Loucy (cell line): ENCODE data around the gene ILF3.

Experiments
- H2AFZ ChIP-seq: fragments of 200-600 bp; sonication (generic); 2 replicates; pipeline ENCODE4 v1.6.0; 2016; ENCODE audit warnings: antibody characterized with exemption, mild to moderate bottlenecking, low read length, moderate library complexity
- H3F3A ChIP-seq: fragments of 200-600 bp; 2 replicates; pipeline ENCODE4 v1.6.0; 2016; ENCODE audit warnings: antibody characterized with exemption, low read depth, mild to moderate bottlenecking
- H3K27me3 ChIP-seq: fragments of 200-600 bp; sonication (generic); 2 replicates; pipeline ENCODE4 v1.6.1; 2014; ENCODE audit warnings: low read length, mild to moderate bottlenecking; ENCODE audit not compliant: insufficient read depth, poor library complexity, severe bottlenecking
- H3K36me3 ChIP-seq: fragments of 200-600 bp; sonication (generic); 2 replicates; pipeline ENCODE4 v1.6.1; 2016; ENCODE audit warnings: low read length; ENCODE audit not compliant: insufficient read depth
- H3K4me1 ChIP-seq: fragments of 200-600 bp; sonication (generic); 2 replicates; pipeline ENCODE4 v1.5.1; 2014; ENCODE audit warnings: low read length, mild to moderate bottlenecking; ENCODE audit not compliant: insufficient read depth, poor library complexity, severe bottlenecking
- H3K4me2 ChIP-seq: fragments of 200-600 bp; sonication (generic); 2 replicates; pipeline ENCODE4 v1.6.0; 2014; ENCODE audit warnings: antibody characterized with exemption, low read length, low read depth, mild to moderate bottlenecking; ENCODE audit not compliant: poor library complexity, severe bottlenecking
- H3K4me3 ChIP-seq: fragments of 200-600 bp; sonication (generic); 2 replicates; pipeline ENCODE4 v1.5.1; 2014; ENCODE audit warnings: low read length, mild to moderate bottlenecking, mixed read lengths; ENCODE audit not compliant: poor library complexity, severe bottlenecking
- H3K79me2 ChIP-seq: fragments of 200-600 bp; sonication (generic); 2 replicates; pipeline ENCODE4 v1.6.1; 2014; ENCODE audit warnings: low read length; ENCODE audit not compliant: insufficient read depth
- H3K9ac ChIP-seq: fragments of 200-600 bp; sonication (generic); 2 replicates; pipeline ENCODE4 v1.6.0; 2014; ENCODE audit warnings: mild to moderate bottlenecking, low read depth, low read length, moderate library complexity; ENCODE audit not compliant: poor library complexity, severe bottlenecking
- H3K9me2 ChIP-seq: fragments of 200-600 bp; sonication (generic); replicated peaks from 2 replicates; pipeline ENCODE4 v1.6.1; 2016; ENCODE audit warnings: low read depth, low read length, mixed read lengths
- H3K9me3 ChIP-seq: fragments of 200-600 bp; sonication (generic); 2 replicates; pipeline ENCODE4 v1.6.1; 2014; ENCODE audit warnings: mild to moderate bottlenecking, antibody characterized with exemption, low read length, low read depth; ENCODE audit not compliant: insufficient read depth
- H4K20me1 ChIP-seq: fragments of 200-600 bp; sonication (generic); 2 replicates; pipeline ENCODE4 v1.6.0; 2014; ENCODE audit warnings: antibody characterized with exemption, low read length, mild to moderate bottlenecking; ENCODE audit not compliant: insufficient read depth, poor library complexity, severe bottlenecking
- CTCF ChIP-seq: fragments of 200-600 bp; sonication (generic); conservative IDR thresholded peaks from 2 replicates; pipeline ENCODE4 v1.5.1; 2014; ENCODE audit warnings: mild to moderate bottlenecking, antibody characterized with exemption, low read length
- EZH2phosphoT487 ChIP-seq: fragments of 200-600 bp; IDR thresholded peaks from 2 replicates; pipeline ENCODE4 v1.6.1; 2018; ENCODE audit warnings: antibody characterized with exemption, mild to moderate bottlenecking, moderate library complexity, borderline replicate concordance

ILF3 gene

GRCh38 chr19:10667867-10668266, 13.7 kb downstream of the ILF3 start:
- Histone ChIP-seq H3K9me3 (no peaks in the 10 kb centered on the region), H3K4me2 (no peak overlapping the region), H3K4me1 (no peaks in the 10 kb centered on the region), H3K27me3 (no peaks in the 10 kb centered on the region), H3K36me3 (peaks cover 58% of the 10 kb centered on the region), H3K79me2 (peaks cover 96% of the 10 kb centered on the region), H4K20me1 (peaks cover 86% of the 10 kb centered on the region), H2AFZ (no peak overlapping the region), H3F3A (no peaks in the 10 kb centered on the region), H3K4me3 (no peak overlapping the region), H3K9me2 (no peaks in the 10 kb centered on the region), H3K9ac (no peak overlapping the region)
- TF ChIP-seq CTCF (no peak), EZH2phosphoT487 (no peak)

DNA sequence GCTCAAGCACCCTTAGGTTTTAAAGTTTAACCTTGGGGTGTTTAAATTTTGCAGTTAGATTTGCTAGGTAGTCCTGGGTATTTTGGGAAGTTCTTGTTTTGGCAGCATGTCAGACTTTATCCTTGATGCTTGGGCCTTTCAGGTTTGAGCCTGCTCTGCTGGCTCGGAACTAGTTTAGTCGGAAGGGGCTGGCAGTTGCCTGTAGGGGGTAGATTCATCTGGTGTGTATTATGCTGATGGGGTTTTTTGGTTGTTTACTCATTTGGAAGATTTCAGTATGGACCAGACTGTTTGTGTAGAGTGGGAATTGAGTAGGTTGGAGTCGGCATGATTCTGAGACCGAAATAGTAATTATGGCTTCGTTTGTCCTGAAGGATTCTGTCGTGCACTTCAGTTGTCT, 15.1 kb downstream of the ILF3 start:
- Histone ChIP-seq H2AFZ (no peak overlapping the region), H3K9me2 (no peaks in the 10 kb centered on the region), H4K20me1 (peaks cover 89% of the 10 kb centered on the region), H3K9me3 (no peaks in the 10 kb centered on the region), H3F3A (no peaks in the 10 kb centered on the region), H3K4me3 (no peak overlapping the region), H3K4me1 (no peaks in the 10 kb centered on the region), H3K36me3 (peaks cover 71% of the 10 kb centered on the region), H3K27me3 (no peaks in the 10 kb centered on the region), H3K79me2 (peaks cover 96% of the 10 kb centered on the region), H3K9ac (no peak overlapping the region), H3K4me2 (no peak overlapping the region)
- no peak for TF ChIP-seq EZH2phosphoT487
- no peak for TF ChIP-seq CTCF

DNA sequence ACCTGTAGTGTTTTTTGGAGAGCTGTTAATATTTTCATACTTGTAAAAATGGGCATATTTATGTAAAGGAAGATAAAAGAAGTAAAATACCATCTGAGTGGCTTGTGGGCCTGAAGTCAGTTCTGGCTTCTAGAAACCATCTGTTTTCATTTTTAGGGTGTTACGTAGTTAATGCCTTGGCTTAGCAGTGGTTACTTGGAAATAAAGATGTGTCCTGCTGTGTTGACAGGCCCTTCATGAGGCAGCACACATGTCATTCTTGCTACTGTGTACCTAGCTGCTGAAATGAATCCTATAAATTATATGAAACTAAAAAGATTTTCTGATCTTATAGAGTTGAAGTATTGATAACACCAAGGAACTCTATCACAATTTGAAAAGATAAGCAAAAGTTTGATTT, 16.0 kb downstream of the ILF3 start:
- H3K27me3 ChIP-seq: no peaks in the 10 kb centered on the region
- no peak for TF ChIP-seq CTCF
- no peak for TF ChIP-seq EZH2phosphoT487
- no peak overlapping the region for H2AFZ ChIP-seq
- no peaks in the 10 kb centered on the region for H3K4me1 ChIP-seq
- H3K4me2 ChIP-seq: no peak overlapping the region
- H3K9ac ChIP-seq: no peak overlapping the region
- peaks cover 80% of the 10 kb centered on the region for H3K36me3 ChIP-seq
- no peaks in the 10 kb centered on the region for H3K9me3 ChIP-seq
- H3F3A ChIP-seq: no peaks in the 10 kb centered on the region
- H3K9me2 ChIP-seq: no peaks in the 10 kb centered on the region
- peaks cover 96% of the 10 kb centered on the region for H3K79me2 ChIP-seq
- H4K20me1 ChIP-seq: peaks cover 95% of the 10 kb centered on the region
- H3K4me3 ChIP-seq: no peak overlapping the region
